GM19467 (cell line): ENCODE results near the gene VWC2L.

ENCODE experiments used
- ATAC-seq: cut with Tn5 transposase; IDR thresholded peaks from one replicate; pipeline ENCODE4 v1.9.1; 2021; ENCODE audit warnings: mild to moderate bottlenecking, moderate library complexity; ENCODE audit not compliant: unreplicated experiment

Gene VWC2L

DNA sequence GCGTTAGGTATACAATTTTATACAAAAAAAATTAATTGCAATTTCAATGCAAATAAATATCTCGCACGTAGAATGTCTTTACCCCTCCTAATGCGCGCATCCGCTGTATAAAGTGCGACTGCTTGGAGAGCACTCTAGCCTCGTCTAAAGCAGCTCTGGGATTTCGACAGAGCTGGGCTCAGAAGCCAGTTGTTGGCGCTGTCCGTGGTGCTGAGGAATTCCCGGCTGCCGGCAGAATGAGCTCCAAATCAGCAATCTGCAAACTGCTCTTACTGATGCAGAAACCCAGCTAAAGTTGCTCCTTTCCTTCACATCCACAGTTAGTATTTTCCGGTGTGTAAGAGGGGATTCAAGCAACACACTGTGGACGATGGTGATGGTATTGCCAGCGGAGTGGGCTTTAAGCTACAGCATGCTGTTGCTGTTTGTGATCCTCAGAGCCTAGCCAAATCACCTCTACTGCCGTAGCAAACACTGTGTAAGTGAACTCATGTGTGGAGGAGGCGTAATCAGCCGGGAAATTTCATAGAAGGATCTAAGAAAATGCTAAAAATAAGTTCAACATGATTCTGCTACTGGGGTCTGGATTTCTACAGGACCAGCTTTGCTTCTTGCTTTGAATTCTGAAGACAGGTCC lies at the start of gene VWC2L:
Gene VWC2L (plus strand): TSS at position 137 of the 637 bp plus-strand sequence. CDS start 3,140 bp downstream, outside the sequence.
- ATAC-seq: no peak

GRCh38 chr2:214361116-214361515 lies 49.7 kb upstream of the VWC2L start:
- no peak for ATAC-seq

GRCh38 chr2:214365549-214365948 lies 45.3 kb upstream of the VWC2L start:
- no peak for ATAC-seq

DNA sequence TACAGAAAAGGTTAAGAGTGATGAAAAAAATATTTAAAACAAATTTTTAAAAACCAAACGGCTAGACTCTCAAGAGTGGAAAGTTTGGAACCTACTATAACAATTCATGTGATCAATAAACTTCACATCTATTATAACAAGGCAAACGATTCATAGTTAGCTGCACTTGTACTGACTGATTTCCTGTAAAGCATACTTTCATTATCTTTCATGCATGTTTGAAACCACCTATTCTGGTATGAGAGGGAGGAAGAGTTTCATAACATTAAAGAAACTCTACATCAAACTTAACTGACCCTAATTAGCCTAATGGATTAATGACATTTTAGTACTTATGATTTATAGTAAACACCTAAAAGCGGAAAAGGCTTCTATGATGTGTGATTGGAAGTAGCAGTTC lies 43.7 kb upstream of the VWC2L start:
- ATAC-seq: no peak

DNA sequence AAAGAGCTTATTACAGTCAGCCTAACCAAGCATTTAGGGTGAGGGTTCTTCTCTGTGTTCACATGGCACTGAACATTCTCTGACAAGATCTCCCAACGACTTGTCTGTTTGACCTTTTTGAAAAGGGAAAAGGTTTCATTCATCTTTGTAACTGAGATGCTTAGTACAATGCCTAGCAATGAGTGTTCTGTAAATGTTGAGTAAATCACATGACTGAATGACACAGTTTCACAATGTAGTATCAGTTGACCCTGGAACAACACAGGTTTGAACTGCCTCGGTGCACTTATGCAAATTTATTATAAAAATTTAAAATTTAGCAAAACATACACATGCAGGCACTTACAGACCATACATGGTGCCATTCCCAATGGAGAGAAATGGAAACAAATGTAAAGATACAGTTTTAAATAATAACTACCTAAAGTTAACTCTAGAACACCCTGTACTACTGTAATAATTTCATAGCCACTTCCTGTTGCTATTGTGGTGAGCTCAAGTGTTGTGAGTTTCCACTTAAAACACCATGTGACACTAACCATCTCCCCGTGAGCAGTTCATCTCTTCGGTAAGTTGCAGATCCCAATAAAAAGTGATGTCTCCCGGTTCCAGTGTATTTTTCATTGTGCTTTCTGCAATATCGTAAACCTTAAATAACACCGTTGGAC lies 34.1 kb upstream of the VWC2L start:
- no peak for ATAC-seq

- ATAC-seq: no peak
These were observed 33.6 kb upstream of the VWC2L start for GRCh38 chr2:214377286-214377624.

DNA sequence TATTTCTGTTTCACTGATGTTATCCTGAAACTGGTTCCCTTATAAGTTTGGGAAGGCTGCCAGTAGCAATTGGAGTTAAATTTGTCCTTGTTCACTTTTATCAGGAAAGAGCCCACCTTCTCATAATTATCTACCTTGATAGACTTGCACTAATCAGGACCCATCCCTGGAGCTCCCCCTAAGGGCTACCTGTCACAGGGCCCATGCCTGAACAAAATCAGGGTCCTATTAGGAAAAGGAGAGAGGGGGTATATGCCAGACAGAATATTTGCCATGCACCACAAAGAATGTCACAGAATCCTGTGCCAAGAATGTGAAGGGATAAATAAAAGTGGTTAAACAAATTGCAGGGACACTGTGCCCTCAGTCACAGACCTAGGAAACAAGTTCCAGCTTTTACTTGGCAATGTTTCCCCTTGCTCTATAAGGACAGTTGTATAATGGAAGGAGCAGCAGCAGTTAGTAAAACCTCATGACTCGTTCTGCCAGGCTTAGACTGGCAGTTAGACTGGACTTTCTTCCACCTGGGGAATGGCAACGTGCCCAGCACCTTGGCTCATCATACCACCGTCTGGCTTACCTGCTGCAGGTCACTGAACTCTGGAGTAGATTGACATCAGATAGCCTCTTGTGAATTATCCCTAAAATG lies 32.3 kb upstream of the VWC2L start:
- no peak for ATAC-seq

GRCh38 chr2:214379227-214379626 lies 31.6 kb upstream of the VWC2L start:
- ATAC-seq: no peak

DNA sequence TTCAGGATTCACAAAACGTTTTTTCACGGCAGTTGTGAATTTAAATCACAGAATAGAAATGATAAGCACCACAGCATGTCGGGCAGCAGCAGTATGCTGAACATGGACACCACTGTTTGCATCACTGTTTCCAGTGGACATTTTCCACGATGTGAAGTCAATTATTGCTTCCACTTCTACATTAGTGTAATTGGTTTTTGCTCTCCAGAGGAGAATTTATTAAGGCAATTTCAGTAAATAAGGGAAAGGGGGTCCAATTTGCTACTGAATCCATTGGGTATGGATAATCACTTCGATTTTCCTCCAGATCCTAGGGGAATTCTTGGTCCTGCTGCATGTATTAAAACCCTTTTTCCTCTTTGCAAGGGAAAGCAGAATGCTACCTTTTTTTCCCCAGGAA lies 30.2 kb upstream of the VWC2L start:
- ATAC-seq: no peak

DNA sequence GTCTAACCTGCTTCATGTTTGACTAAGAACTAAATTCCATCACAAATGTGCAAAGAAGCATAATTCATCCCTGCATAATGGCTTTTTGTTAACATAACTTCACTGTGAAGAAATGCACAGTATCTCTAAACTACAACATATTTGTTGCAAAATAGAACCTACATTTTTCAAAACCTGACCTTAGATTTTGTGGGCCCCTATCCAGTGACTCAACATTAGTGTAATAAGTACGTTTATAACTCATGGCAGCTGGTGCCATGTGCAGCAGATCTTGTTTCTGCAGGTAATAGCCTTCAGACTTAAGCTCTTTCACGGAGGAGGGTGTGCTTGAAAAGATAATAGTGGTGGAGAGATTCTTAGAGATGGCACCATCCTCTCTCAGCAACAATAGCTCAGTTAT lies 28.6 kb upstream of the VWC2L start:
- ATAC-seq: no peak

GRCh38 chr2:214386720-214387119 lies 24.1 kb upstream of the VWC2L start:
- ATAC-seq: no peak

- ATAC-seq: no peak
These were observed 21.5 kb upstream of the VWC2L start for GRCh38 chr2:214389334-214389733.

DNA sequence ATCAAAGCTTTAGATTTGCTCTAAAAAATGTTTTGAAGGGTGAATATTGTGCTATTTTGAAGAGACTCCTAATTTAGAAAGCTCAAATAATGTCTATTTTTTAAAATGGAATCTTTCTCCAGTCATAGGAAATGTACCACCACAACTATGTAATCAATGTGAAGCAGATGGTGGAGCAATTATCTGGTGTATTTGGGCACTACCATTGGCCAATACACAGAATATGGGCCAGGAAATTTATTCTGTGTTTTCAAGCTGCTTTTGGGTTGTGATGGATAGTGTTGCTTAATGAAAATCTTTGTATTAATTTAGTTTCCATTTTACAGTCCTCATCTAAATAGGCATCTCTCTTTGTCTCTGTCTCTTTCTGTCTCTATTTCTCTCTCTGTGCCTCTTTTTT lies 17.1 kb upstream of the VWC2L start:
- ATAC-seq: no peak

GRCh38 chr2:214395040-214395439 lies 15.8 kb upstream of the VWC2L start:
- ATAC-seq: no peak

DNA sequence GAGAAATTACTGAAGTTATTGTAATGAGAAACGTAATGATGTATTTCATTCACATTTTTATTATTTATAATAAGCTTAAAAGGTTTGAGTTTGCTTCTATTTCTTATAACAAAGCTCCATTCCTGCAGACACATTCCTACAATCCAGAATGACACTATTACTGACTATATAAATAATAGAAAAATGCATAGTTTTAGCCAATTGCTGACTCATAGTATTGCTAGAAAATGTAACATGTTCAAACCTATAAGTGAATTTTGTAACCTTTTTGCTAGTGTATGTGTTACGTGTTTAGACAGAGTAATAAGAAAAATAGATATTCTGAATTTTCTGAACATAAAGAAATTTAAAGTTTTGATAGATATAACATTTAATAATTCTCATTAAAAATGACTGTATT lies 9.3 kb upstream of the VWC2L start:
- ATAC-seq: no peak

DNA sequence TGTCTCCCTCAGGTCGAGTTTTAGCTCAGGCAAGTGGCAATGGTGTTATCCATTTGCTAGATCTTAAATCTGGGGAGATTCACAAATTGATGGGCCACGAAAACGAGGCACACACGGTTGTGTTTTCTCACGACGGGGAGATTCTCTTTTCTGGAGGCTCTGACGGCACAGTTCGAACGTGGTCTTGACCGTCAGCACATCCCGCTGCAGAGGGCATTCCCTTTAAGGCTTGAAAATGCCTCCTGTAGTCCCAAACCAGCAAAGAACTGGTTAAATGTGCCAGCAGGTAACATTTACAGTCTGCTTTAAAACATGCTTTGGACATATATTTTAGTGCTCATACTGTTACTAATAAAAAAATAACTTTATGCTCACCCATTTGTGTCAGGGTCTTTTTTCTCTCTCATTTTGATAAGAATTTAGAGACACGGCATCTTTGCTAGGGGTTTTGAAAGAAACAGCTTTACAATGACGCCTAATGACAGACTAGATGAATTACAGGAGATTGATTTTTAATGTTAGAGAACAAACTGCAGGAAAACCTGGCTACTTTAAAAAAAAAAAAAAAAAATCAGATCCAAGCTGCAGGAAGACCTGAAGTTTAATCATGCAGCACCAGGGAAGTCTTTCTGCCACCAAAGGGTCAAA lies 602 bp upstream of the VWC2L start:
- ATAC-seq: no peak

DNA sequence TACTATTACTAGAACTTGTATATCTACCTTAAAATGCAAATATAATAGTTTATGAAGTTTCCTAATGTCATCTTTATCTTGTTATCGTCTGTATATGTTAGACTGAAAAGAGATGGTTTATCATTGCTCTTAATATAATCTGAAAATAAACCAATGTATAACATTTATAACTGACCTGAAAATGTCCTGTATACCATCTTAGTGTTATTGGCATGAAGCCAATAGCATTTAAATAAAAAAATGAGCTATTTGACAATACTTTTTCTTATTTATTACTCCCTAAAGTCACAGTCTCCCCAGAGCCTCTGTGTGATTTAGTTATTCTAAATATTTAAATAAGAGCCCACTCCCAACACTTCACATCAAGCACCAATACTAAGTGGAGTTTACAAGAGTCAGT lies 1.8 kb downstream of the VWC2L start:
- ATAC-seq: no peak

- no peak for ATAC-seq
These were observed 25.6 kb downstream of the VWC2L start for GRCh38 chr2:214436470-214436869.

DNA sequence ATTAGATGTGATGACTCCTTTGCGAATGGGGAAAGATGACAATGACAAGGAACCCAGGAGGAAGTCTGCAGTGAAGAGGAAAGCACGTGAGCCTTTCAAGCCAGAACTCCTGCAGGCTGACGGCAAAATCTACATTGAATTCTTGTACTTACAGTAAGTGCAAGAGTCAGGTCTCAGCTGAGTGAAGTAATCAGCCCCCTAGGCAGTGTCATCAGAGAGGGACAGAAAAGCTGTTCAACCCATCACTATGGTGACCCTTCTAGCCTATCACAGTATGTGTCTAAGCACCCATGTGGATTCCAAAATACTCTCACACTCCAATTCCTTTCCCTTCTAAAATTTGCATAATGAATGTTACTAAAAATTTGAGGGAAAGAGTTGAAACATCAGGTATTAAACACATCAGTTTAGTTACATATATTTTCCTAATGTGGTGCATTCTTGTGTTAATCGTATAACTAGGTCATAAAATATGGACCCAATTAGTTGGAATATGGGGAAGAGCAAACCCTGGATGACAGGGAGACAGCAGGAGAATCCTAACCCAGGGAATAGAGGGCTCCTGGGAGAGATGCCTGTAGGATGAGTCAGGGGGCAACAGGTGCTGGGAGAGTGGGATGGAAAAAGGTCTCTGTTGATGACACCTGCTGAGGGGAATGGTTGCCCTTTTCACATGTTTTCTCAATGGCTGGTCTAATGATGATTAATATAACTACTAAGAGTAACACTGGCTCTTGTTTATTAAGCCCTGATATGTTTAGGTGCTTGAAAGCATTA lies 39.5 kb downstream of the VWC2L start:
- ATAC-seq: no peak

- ATAC-seq: no peak
These were observed 40.8 kb downstream of the VWC2L start for GRCh38 chr2:214451516-214452275.
